Gastroesophageal sphincter (tissue), 4 donors: Measurements from ENCODE around the gene SERPING1. TPM values are rescaled to one million over a fixed set of nuclear protein-coding genes. Genes with fewer than 3 reads are reported as not detected.
"Not testable (repeated sequence)": the region's sequence is repeated elsewhere in the genome, so short reads cannot be mapped to it uniquely, and the experiment has no call there.

Experiments
- ATAC-seq: fragments of 150-250 bp; one replicate; pipeline ENCODE4 v1.9.1; 2016; ENCODE audit warnings: mild to moderate bottlenecking, moderate library complexity
- H3K27ac ChIP-seq, 4 donors: fragments of 200-600 bp; sonication (generic) in 3 of 4; 1 replicate in 3 of 4; 2 replicates in 1 of 4; pipeline ENCODE4 v1.5.1; 2016 to 2019
- H3K27me3 ChIP-seq: fragments of 200-600 bp; sonication (generic); one replicate; pipeline ENCODE4 v1.5.1; 2019
- H3K36me3 ChIP-seq, 2 donors: fragments of 200-600 bp; sonication (generic); one replicate each; pipeline ENCODE4 v1.5.1; 2019; ENCODE audit warnings: control low read depth in 1 of 2
- H3K4me1 ChIP-seq, 3 donors: fragments of 200-600 bp; sonication (generic); 1 replicate in 2 of 3; 2 replicates in 1 of 3; pipeline ENCODE4 v1.5.1; 2016 to 2019; ENCODE audit warnings: control low read depth in 2 of 3
- H3K4me3 ChIP-seq, 2 donors: fragments of 200-600 bp; sonication (generic); one replicate each; pipeline ENCODE4 v1.5.1; 2019; ENCODE audit warnings: mild to moderate bottlenecking in 1 of 2, moderate library complexity in 1 of 2
- H3K9me3 ChIP-seq, 3 donors: fragments of 200-600 bp; sonication (generic); one replicate each; pipeline ENCODE4 v1.5.1; 2017 to 2019; ENCODE audit warnings: control low read depth in 2 of 3
- EP300 ChIP-seq: sonication (generic); formaldehyde crosslinking; IDR thresholded peaks from one replicate; pipeline ENCODE4 v1.6.1; 2017; ENCODE audit warnings: antibody characterized with exemption, mild to moderate bottlenecking
- POLR2A ChIP-seq, 2 donors: fragments of 450-650 bp; IDR thresholded peaks; one replicate each; pipeline ENCODE4 v1.6.1; 2017; ENCODE audit warnings: antibody characterized with exemption in 2 of 2, mild to moderate bottlenecking in 2 of 2, moderate library complexity in 1 of 2
- POLR2AphosphoS5 ChIP-seq: sonication (generic); formaldehyde crosslinking; IDR thresholded peaks from one replicate; pipeline ENCODE4 v1.6.1; 2017; ENCODE audit warnings: antibody characterized with exemption
- WGBS, 2 donors: methylation state at CpG; one replicate each; pipeline ENCODE4 v1.1.5; 2018; ENCODE audit warnings: low coverage in 1 of 2; 5-methylcytosine and 5-hydroxymethylcytosine counted together
- total RNA-seq, 4 donors: library from RNA; depleted of rRNA; stranded (reverse); fragments of >200 nt; gene quantifications; one replicate each; pipeline ENCODE4 v1.1.0, GENCODE V29; 2016
- TF ChIP-seq, protein P1 (sequence below), 4 experiments: fragments of 200-600 bp in 2 of 4; fragments of 450-650 bp in 2 of 4; sonication (generic) in 1 of 4; IDR thresholded peaks; one replicate each; pipeline ENCODE4 v1.5.1; 2017 to 2019; ENCODE audit warnings: antibody characterized with exemption in 4 of 4, mild to moderate bottlenecking in 2 of 4, moderate library complexity in 2 of 4

Gene SERPING1
- total RNA-seq, 4 donors from 2014 or later = 237 to 689 (median 443) TPM

DNA sequence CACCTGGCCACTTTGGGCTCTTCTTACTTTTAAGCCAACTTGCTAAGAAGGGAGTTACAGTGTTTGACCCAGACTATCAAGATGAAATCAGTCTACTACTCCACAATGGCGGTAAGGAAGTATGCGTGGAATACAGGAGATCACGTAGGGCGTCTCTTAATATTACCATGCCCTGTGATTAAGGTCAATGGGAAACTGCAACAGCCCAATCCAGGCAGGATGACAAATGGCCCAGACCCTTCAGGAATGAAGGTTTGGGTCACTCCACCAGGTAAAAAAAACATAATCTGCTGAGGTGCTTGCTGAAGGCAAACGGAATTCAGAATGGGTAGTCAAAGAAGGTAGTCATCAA, 53.2 kb downstream of the SERPING1 start:
- Histone ChIP-seq H3K9me3 (no peaks in the 10 kb centered on the region), H3K4me3 (no peak overlapping the region), H3K27ac (no peak overlapping the region), H3K36me3 (no peaks in the 10 kb centered on the region), H3K27me3 (peaks cover 83% of the 10 kb centered on the region), H3K4me1 (peaks cover 0 to 49% (median 30%) of the 10 kb centered on the region in 3 donors)
- WGBS, 2 donors = 50 to 56% methylated on average over 1 to 4 of the region's 5 CpGs
- TF ChIP-seq, protein P1, sequence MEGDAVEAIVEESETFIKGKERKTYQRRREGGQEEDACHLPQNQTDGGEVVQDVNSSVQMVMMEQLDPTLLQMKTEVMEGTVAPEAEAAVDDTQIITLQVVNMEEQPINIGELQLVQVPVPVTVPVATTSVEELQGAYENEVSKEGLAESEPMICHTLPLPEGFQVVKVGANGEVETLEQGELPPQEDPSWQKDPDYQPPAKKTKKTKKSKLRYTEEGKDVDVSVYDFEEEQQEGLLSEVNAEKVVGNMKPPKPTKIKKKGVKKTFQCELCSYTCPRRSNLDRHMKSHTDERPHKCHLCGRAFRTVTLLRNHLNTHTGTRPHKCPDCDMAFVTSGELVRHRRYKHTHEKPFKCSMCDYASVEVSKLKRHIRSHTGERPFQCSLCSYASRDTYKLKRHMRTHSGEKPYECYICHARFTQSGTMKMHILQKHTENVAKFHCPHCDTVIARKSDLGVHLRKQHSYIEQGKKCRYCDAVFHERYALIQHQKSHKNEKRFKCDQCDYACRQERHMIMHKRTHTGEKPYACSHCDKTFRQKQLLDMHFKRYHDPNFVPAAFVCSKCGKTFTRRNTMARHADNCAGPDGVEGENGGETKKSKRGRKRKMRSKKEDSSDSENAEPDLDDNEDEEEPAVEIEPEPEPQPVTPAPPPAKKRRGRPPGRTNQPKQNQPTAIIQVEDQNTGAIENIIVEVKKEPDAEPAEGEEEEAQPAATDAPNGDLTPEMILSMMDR (IDR thresholded peaks at IDR 0.05) = no peak
- no peak for TF ChIP-seq POLR2AphosphoS5
- no peak for TF ChIP-seq POLR2A (IDR thresholded peaks at IDR 0.05)
- TF ChIP-seq EP300 = no peak
- no peak for ATAC-seq

DNA sequence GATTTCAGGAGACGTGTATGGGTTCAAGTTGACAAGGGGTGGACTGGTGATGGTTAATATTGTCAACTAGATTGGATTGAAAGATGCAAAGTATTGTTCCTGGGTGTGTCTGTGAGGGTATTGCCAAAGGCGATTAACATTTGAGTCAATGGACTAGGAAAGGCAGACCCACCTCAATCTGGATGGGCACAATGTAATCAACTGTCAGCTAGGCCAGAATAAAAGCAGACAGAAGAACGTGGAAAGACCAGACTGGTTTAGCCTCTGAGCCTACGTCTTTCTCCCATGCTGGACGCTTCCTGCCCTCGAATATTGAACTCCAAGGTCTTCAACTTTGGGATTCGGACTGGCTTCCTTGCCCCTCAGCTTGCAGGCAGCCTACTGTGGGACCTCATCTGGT, 53.9 kb downstream of the SERPING1 start:
- TF ChIP-seq EP300 (no peak), POLR2A (IDR thresholded peaks at IDR 0.05) (no peak)
- Histone ChIP-seq H3K4me3 (no peak overlapping the region), H3K36me3 (no peaks in the 10 kb centered on the region), H3K27ac (no peak overlapping the region), H3K27me3 (peaks cover 80% of the 10 kb centered on the region), H3K4me1 (peaks cover 0 to 42% (median 28%) of the 10 kb centered on the region in 3 donors), H3K9me3 (no peaks in the 10 kb centered on the region)
- WGBS, 2 donors = 60 to 69% methylated on average over 2 to 7 of the region's 7 CpGs
- ATAC-seq = no peak

DNA sequence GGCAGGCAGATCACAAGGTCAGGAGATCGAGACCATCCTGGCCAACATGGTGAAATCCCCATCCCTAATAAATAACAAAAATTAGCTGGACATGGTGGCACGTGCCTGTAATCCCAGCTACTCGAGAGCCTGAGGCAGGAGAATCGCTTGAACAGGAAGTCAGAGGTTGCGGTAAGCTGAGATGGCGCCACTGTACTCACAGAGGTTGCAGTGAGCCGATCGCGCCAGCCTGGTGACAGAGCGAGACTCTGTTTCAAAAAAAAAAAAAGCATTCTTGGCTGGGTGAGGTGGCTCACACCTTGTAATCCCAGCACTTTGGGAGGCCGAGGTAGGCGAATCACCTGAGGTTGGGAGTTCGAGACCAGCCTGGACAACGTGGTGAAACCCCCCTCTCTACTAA, 54.7 kb downstream of the SERPING1 start:
- H3K27ac ChIP-seq = not testable (repeated sequence)

DNA sequence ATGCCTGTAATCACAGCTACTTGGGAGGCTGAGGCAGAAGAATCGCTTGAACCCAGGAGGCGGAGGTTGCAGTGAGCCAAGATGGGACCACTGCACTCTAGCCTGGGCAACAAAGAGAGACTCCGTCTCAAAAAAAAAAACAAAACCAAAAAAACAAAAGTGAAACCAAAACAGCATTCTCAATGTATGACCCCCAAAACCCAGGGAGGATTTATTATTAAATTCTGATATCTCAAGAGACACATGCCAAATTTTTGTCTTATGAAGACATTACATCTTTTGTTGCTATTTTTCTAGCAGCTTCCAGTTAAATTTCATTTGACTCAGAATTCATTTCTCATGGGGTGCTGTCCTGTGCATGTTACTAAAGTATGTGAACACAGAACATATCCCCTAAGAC, 55.2 kb downstream of the SERPING1 start:
- 69 to 74% methylated on average over 3 of the region's 3 CpGs for WGBS, 2 donors
- Histone ChIP-seq H3K4me1 (peaks cover 0 to 36% (median 23%) of the 10 kb centered on the region in 3 donors), H3K27me3 (peaks cover 68% of the 10 kb centered on the region), H3K9me3 (no peaks in the 10 kb centered on the region), H3K36me3 (no peaks in the 10 kb centered on the region), H3K4me3 (no peak overlapping the region), H3K27ac (no peak overlapping the region)
- ATAC-seq = no peak
- no peak for TF ChIP-seq EP300
- no peak for TF ChIP-seq POLR2A (IDR thresholded peaks at IDR 0.05)
- TF ChIP-seq, protein P1 (IDR thresholded peaks at IDR 0.05) = no peak
- TF ChIP-seq POLR2AphosphoS5 = no peak

More for the DNA sequence above, 54.7 kb downstream of the SERPING1 start:
- not testable (repeated sequence) for H3K9me3 ChIP-seq, ATAC-seq, H3K36me3 ChIP-seq, H3K4me3 ChIP-seq
- peaks cover 0 to 40% (median 26%) of the 10 kb centered on the region in 3 donors for H3K4me1 ChIP-seq
- WGBS, 2 donors = 65 to 83% methylated on average over 9 to 14 of the region's 14 CpGs
- peaks cover 72% of the 10 kb centered on the region for H3K27me3 ChIP-seq

DNA sequence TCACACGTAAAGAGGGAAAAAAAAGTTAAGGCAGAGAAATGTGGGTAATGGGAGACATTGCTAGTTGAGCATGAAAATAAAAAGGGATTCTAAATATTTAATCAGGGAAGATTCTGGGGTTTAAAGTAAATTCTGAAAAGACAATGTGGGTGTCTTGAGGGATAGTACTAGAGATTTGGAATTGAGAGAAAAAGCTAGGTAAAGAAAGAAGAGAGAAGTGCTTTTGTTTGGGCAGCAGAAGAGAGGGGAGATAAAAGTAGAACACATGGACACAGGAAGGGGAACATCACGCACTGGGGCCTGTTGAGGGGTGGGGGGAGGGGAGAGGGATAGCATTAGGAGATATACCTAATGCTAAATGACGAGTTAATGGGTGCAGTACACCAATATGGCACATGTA, 55.7 kb downstream of the SERPING1 start:
- H3K4me3 ChIP-seq = no peak overlapping the region
- H3K4me1 ChIP-seq = peaks cover 0 to 34% (median 21%) of the 10 kb centered on the region in 3 donors
- no peaks in the 10 kb centered on the region for H3K9me3 ChIP-seq
- H3K27ac ChIP-seq = no peak overlapping the region
- 9 to 29% methylated on average over 3 of the region's 3 CpGs for WGBS, 2 donors
- peaks cover 63% of the 10 kb centered on the region for H3K27me3 ChIP-seq
- H3K36me3 ChIP-seq = no peaks in the 10 kb centered on the region
- no peak for ATAC-seq
- TF ChIP-seq EP300 = no peak
- TF ChIP-seq, protein P1 (IDR thresholded peaks at IDR 0.05) = no peak
- TF ChIP-seq POLR2A (IDR thresholded peaks at IDR 0.05) = no peak
- TF ChIP-seq POLR2AphosphoS5 = no peak

DNA sequence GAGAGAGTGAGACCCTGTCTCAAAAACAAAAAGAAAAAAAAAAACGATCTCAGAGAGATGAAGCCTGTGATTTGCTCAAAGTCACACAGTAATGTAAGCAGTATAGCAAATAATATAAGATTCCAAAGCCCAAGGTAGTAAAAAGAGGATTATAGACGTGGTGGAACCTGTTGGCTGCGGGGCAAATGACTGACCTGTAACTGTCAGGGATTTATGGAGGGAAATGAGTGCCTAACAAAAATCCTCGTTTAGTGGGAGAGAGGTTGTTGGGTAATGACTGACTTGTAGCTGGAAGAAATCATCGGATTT, 59.4 kb downstream of the SERPING1 start:
- H3K27me3 ChIP-seq = peaks cover 26% of the 10 kb centered on the region
- H3K27ac ChIP-seq = peak overlapping the region; percentile 83 to 91 (median 87)
- H3K4me3 ChIP-seq = peak overlapping the region; percentile 62 to 74
- ATAC-seq = no peak
- no peaks in the 10 kb centered on the region for H3K9me3 ChIP-seq
- WGBS, 2 donors = 18 to 31% methylated on average over 5 of the region's 5 CpGs
- peaks cover 0 to 27% of the 10 kb centered on the region in 2 donors for H3K36me3 ChIP-seq
- H3K4me1 ChIP-seq = peaks cover 0 to 39% (median 12%) of the 10 kb centered on the region in 3 donors
- TF ChIP-seq POLR2A (IDR thresholded peaks at IDR 0.05) (no peak), EP300 (no peak)
